HG02571 (cell line): ENCODE results near the gene MBTPS2.
"Not testable (repeated sequence)": the region's sequence is repeated elsewhere in the genome, so short reads cannot be mapped to it uniquely, and the experiment has no call there.

Source experiments
- ATAC-seq: cut with Tn5 transposase; IDR thresholded peaks from one replicate; pipeline ENCODE4 v1.9.1; 2021; ENCODE audit warnings: mild to moderate bottlenecking, moderate library complexity; ENCODE audit not compliant: unreplicated experiment

MBTPS2 gene

DNA sequence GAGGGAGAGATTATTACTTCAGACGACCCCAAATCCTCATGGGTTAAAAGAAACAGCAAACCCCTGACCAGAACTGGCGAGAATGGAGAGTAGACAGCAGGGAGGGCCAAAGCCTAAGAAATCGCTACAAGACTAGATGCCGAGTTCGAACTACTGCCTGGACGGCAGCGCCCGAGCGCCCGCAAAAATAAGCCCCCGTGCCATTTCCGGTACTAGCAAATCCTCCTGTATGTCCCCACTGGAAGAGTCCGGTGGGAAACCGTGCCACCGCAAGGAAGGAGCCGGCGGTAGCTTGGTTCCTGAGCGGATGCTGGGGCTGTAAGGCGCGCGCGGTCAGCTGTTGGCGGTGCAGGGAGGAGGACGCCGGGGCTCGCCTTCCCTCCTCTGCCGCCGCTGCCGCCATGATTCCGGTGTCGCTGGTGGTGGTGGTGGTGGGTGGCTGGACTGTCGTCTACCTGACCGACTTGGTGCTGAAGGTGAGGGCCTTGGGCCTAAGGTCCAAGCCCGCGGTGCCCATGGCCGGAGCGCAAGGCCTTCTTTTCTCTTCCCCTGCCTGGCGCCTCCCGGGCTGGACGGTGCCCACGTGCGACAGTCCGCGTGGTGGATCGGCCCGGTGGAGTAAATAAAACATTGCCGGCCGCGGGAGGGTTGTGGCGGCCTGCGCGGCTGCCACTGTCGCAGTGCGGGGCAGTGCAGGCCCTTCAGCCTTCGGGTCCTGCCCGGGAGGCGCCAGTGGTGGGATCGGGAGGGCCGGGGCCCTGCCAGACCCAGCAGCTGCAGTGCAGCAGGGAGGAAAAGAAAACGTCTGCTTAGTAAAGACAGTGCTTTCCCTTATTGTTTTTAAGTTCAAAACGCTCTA, at the start of gene MBTPS2:
TSS of gene MBTPS2 (plus strand) at position 284 of the 859 bp plus-strand sequence. CDS start at position 402, 118 bp downstream.
- peak; percentile 80 for ATAC-seq

DNA sequence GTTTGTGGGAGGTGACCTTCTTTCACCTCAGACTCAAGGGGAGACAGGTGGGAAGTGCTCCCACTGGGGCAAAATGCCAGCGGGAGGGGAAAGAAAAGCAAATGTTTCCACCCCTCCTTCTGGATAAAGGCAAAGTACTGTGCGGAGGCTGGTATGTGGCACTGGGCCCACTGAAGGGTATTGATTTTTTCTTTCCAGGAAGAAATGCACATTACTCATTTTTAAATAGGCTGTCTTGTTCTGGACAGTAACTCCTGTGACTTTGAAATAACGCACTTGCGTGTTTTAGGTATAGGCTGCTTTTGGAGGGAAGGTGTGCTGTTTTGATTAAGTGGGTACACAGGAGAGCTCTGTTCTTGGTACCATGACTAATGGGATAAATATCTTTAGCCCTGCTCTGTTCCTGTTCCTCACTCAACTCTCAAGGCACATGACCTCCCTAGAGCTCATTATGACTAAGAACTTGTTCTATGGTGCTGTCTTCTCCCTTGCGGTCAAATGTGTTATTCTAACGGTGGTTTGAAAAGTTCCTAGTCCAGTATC, 40.7 kb upstream of the MBTPS2 start:
- ATAC-seq = no peak

DNA sequence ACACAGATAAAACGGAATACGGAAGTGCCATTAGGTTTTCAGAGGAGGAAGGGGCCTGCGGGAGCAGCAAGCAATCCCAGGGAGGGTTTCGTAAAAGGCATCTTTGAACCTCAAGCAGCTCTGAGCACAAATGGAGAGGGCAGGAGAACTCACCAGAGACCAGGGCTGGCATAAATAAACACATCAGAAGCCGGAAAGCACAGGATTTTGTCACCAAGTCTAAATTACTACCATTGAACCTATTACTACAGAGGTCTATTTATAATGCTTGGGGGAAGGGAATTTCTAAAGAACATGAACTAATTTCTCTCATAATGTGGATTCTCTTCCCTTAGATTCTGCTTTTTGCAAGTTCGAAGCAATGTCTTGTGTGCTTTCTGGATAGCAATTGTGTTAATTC, 39.6 kb upstream of the MBTPS2 start:
- no peak for ATAC-seq

DNA sequence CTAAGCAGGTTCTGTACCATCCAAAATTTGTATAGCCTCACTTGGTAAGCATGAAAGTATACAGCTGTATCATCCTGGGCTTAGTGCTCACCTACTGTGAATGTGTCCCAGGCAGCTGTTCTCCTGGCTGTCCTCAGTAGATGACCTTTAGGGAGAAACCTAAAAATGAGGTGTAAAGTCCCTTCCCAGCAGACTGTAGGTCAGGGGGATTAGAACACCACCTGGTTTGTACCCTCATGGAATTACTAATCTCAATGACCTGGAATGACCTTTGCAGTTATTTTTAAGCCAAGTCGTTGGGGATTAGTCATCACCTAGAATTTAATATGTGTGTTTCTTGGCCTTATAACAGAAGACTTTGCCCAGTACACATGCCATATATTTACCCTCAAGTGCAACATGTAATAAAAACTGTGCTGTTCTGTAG, 39.1 kb upstream of the MBTPS2 start:
- no peak for ATAC-seq

DNA sequence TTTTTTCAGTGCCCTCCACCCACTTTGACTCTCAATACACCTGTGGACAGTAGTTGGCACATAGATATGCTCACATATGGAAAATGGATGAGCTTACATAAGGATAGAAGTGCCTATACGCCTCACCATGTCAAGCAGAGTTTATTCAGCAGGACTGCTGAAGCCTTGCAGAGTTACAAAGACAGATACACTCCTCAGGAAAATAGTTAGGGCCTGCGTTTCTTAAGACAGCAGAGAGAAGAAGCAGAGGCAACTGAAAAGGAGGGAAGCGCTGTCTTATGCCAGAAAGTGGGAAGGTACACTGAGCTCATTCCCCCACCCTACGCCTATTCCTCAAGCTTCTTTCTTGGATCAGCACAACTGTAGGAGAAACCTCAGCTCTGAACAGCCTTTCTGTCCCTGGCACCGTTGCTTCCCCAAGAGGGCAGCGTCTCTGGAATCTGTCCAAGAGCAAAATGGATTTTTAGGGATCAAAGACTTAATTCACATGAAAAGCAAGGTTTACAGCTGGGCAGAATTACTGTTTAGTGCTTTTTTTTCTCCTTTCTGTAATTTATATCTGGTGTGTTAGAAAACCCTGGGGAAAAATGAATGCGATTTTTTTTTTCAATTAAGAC, 37.3 kb upstream of the MBTPS2 start:
- no peak for ATAC-seq

DNA sequence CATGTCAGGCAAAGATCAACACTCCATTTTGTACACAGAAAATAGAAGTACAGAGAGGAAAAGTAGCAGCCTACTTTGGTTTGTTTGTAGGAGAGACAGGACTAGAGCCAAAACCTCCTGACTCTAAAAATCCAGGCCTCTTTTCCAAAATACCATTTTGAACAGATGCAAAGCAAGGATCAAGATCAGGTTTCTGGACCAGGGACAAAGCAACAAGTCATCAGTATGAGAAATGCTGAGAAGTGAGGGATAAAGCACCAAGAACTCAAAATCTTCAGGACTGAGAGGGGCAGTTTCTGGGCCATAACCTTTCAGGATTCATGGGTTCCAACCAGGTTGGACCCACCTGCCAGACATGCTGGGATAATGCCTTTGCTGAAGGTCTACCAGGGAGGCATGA, 36.6 kb upstream of the MBTPS2 start:
- ATAC-seq = no peak

DNA sequence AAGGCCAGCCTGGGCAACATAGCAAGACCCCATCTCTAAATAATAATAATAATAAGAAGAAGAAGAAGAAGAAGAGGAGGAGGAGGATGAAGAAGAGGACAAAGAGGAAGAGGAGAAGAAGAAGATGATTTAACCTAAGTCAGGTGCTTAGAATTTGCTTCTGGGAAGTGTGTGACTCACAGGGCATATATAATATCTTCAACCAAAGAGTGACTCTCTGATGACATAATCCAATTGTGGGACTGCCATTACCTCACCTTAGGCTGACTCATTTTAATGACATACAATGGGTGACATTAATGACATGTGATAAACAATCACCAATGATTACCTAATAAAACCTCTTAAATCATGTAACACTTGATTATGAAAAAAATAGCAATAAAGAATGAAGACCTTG, 32.7 kb upstream of the MBTPS2 start:
- ATAC-seq = no peak

DNA sequence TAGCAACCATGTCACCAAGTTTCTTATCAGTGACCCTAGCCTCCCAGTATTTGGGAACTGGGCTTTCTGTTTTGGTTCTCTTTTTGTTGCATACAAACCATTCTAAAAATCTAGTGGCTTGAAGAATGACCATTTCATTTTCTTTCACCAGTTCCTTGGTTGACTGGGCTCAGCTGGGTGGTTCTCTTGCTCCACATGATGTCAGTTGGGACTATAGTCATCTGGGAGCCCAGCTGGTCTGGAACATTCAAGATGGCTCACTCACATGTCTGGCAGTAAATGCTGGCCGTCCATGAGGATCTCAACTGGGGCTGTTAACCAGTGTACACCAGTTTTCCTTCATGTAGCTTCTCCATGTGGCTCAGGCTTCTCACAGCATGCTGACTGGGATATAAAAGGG, 27.6 kb upstream of the MBTPS2 start:
- ATAC-seq = no peak

DNA sequence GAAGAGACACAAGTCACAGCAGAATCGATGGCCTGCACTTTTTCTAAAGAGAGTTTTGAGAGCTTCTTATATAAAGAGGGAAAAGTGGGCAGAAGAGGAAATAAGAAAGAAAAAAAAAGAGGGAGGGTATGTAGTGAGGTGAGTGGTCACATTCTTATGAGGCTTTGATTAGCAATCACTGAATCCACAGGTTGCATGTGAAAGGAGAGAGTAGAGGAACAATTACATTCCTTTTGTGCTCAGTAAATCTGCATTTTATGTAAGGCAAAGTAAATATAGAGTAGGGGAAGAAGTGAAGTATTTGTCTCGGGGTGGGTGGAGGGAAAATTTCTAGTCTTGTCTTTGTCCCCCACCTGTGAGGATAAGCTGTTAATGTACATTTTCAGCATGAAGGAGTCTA, 26.8 kb upstream of the MBTPS2 start:
- no peak for ATAC-seq

DNA sequence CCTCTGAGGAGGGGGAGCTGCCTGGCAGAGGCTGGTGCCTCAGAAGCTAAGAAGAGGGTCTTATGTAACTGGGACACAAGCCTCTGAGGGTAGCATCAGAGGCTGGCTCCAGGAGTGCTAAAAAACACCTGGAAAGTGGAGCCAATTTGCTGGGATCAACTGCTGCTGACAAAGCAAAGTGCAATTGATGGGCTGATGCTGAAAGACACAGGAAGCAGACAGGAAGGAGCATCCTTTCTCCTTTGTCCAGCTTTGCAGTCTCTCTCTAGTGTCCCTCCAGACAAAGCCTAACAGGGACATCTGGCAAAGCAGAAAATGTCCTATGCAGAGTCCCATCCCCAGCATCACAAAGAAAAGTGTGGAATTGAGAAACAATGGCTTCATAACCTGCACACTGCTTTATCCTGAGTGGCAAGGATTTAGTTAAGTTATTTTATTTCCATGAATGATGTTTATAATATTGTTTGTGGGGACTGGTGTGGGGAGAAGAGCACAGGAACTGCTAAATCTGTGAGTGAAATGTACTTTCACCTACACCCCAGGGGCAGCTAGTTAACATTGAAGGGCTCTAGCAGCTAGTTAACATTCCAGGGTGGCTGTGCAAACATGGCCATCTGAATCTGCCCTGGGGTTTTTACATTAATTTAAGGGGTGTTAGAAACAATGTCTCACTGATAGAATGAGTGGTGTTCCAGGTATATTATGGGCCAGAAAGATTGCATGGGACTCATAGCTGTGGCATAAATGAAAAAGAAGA, 25.6 kb upstream of the MBTPS2 start:
- ATAC-seq = no peak

DNA sequence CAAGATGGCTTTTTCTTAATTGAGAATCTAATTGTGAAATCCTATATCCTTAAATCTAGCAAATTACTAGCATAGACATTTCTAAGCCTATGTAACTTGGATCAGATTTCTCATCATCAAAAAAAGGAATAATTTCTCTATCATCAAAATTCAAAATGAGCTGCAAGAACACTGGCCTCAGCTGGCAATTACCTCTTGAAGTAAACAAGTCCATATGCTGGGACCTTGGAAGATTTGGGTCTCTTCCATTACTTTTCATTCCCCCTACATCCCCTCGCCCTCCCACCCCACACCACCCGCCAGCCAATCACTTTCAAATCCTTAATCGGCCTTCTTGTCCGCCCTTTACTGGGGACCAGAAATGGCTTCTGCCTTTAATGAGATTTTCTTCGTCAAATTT, 23.3 kb upstream of the MBTPS2 start:
- ATAC-seq = no peak

DNA sequence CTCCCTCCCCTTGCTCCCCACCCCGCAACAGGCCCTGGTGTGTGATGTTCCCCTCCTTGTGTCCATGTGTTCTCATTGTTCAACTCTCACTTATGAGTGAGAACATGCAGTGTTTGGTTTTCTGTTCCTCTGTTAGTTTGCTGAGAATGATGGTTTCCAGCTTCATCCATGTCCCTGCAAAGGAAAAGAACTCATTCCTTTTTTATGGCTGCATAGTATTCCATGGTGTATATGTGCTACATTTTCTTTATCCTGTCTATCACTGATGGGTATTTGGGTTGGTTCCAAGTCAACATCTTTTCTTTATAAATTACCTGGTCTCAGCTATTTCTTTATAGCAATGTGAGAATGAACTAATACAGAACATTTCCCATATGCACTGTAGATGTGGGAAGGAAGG, 19.2 kb upstream of the MBTPS2 start:
- not testable (repeated sequence) for ATAC-seq

DNA sequence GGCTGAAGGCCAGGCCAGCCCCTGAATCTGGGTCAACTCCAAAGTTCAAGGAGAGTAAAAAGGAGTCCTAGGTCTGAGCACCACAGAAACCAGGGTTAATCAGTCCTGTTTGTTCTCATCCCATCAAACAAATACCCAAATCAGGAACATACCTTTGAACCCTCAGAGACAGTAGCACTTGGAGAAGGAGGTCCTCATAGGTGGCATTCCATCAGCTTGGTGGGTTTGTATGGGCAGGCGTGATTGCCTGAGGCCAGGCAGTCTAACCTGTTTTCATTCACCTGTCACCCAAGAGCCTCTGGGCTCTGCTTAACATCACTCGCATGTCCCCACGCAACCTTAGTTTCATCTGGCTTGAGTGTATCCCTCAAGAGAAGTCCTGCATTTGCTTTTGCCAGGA, 17.5 kb upstream of the MBTPS2 start:
- ATAC-seq = no peak

DNA sequence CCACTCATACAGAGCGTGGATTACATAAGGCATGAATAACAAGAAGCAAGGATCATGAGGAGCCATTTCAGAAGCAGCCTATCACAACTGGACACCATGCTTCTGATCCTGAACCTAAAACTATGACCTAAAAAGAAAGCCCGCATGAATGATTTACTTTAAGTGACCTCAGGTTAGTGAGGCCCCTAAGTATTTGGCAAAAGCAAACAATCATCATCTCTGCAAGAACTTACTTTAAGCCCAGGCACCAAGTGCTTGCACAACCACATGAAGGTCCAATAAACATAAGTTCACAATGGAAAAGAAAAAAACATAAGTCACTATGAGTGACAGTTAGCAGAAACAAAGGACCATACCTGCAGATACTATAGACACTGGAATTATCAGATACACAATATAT, 7.9 kb upstream of the MBTPS2 start:
- no peak for ATAC-seq

DNA sequence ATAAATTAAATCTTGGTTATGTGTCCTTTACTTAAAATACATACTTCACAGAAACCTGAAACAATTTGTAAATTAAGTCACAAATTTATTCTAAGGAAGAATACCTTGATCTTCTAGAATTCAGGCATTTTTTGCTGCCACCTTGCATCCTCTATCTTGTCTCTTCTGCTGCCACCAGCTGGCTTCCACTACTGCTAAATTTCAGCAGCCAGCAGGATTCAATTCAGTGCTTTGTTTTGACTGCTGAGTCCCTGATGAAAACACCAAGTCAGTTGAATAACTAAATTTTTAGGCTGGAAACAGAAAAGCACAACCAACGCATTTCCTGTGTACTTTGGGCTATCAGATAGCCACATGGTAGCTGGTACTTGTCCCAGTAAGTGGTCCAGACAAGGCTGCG, 2.4 kb upstream of the MBTPS2 start:
- no peak for ATAC-seq

DNA sequence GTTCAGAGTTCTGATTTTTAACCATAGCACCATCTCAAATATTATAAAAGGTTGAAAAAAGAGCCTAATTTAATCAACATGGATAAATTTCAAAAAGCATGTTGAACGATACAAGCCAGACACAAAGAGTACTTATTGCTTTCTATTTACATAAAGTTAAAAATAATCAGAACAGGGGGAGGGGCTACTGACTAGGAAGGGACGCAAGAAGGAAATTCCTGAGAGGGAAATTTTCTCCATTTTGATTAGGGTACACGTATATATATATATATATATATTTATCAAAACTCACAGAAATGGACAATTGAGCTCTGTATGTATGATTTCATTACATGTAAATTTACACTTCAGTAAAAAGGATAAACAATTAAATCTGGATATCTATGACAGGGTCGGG, 482 bp upstream of the MBTPS2 start:
- no peak for ATAC-seq

DNA sequence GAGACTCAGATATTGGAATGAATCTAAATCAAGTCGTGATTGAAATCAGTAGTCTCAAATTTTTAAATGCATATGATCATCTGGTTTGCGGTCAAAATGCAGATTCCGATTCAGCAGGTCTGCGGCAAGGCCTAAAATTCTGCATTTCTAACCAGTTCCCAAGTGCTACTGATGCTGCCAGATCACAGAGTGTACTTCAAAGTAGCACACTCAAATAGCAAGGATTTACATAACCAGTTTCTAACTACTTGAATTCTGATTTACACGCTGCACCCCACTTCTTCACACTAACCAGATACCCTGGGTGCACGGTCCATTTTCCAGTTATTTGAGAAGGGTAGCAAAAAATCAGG, 752 bp downstream of the MBTPS2 start:
- ATAC-seq = peak; percentile 9

DNA sequence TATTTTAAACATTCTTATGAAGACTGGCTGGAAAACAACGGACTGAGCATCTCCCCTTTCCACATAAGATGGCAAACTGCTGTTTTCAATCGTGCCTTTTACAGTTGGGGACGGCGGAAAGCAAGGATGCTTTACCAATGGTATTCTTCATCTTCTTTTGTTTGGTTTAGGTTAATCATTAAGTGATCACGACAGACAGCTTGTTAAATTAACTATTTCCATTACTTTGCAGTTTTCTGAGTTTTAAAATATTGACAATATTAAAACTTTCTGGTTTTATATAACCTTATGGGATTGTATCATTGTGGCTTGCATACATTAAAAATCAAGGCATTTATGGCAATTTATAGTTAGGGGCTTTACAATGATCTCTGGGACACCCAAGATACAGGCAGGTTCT, 3.8 kb downstream of the MBTPS2 start:
- ATAC-seq = no peak

DNA sequence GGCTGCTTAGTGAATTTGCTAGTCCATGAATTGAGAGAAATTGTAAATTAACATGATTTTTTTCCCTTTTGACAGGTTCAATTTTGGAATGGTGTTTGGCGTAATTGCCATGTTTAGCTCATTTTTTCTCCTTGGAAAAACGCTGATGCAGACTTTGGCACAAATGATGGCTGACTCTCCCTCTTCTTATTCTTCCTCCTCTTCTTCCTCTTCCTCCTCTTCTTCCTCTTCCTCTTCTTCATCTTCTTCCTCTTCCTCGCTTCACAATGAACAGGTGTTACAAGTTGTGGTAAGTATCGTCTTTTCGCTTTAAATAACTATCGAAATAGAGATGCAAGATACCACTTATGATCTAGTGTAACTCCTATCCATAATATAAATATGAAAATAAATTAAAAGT, 5.7 kb downstream of the MBTPS2 start:
- ATAC-seq = no peak

DNA sequence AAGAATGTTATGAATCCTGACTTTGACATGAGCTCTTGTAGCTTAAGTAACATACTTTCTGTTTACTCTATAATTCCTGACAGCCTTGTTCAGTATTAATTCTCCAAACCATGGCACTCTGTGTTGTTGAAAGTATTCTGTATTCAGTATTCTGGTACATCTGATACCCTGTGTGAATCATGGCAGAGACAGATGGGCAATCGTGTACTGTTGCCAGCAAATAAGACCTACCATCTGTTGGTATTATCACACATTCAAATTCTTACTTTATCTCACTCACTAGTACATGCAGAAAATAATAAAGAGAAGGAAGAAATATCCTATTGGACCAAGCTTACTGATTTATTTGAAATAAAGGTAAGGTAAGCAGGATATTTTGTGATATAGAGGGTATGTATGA, 7.9 kb downstream of the MBTPS2 start:
- ATAC-seq = no peak

DNA sequence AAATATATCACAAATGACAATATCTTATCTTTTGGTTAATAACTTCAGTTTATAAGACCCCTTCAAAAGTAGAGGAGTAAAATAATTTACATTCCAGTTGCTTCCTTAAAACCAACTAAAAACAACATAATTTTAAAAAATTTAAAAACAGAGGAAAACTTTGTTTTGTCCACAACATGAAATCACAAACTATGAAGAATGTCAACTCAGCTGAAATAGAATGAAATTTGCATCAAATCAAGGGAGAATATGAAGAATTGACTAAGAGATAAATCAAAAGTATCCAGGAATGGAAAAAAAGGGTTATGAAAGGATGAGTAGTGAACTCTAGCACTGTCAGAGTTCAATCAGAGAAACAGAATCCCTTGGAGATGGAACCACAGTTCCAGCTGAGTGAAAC, 14.2 kb downstream of the MBTPS2 start:
- no peak for ATAC-seq
